Measurements from ENCODE around the gene SART1. TPM values are rescaled to one million over a fixed set of nuclear protein-coding genes. Genes with fewer than 3 reads are reported as not detected.

The SART1 gene
- total RNA-seq, 1 experiment from 2014 or later = 240 TPM

DNA sequence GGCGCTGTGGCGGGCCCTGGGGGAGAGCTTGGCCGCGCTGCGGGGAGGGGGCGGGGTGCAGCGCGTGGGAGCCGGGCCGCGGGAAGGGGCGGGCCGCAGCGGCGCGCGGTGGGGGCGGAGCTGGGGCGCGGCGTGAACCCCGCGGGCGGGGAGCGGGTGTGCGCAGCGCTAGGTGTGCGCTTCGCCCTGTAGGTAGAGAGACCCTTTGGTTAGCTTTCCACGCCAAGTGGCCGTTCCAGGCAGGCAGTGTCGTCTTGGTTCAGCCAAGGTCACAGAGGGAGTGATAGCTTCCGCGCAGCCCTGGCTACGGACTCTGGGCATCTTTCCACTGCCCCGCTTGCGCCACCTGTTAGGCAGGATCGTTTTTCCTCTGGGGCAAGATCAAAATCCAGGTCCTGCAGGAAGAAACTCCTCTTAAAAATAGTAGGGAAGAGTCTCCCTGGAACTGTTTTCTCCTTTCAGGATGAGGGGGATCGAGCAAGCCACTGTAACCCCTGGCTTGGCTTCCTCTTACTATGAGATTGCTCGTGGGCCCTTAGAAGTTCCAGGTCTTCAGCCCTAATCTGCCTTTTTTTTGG lies 41.2 kb downstream of the SART1 start:
- ChIA-PET POLR2A (ENCODE audit: unreplicated experiment) (interaction anchor here (0.6 to 0.8 kb wide), 2 partner anchors 8 to 20 kb away, joined by 3 read pairs; no protein-coding TSS in a partner anchor), CTCF (no interaction called here)
- peaks cover 56% of the 10 kb centered on the region for H3K79me2 ChIP-seq (ENCODE audit: low read length)
- no peaks in the 10 kb centered on the region for H3K9me2 ChIP-seq (replicated peaks; ENCODE audit: low read length)
- peak; percentile 72 for ATAC-seq
- no peak for TF ChIP-seq EZH2phosphoT487 (IDR thresholded peaks at IDR 0.05; ENCODE audit: borderline replicate concordance, low read length)
- TF ChIP-seq CTCF (conservative IDR thresholded peaks at IDR 0.05; ENCODE audit: low read depth, low read length) = peak; percentile 50
- peak overlapping the region; percentile 91 for H3K9ac ChIP-seq (ENCODE audit: low read length)
- no peaks in the 10 kb centered on the region for H4K20me1 ChIP-seq (ENCODE audit: low read length)
- intact Hi-C loops (cut with micrococcal nuclease) = loop anchor here (1.0 to 2.0 kb wide), 3 partner anchors 41 to 50 kb away; partner anchors contain the start of genes SART1 and SF3B2
- peak overlapping the region; percentile 85 for H3K27ac ChIP-seq (ENCODE audit: low read length)
- peaks cover 14% of the 10 kb centered on the region for H3K4me1 ChIP-seq (ENCODE audit: insufficient read depth, low read length)
- DNase-seq = peak; percentile 63
- no peaks in the 10 kb centered on the region for H3K9me3 ChIP-seq (ENCODE audit: low read length)
- BruUV-seq (replicated peaks) = no TSS peak
- peaks cover 42% of the 10 kb centered on the region for H3K36me3 ChIP-seq (ENCODE audit: low read depth, low read length)
- H3F3A ChIP-seq (ENCODE audit: low read length, unreplicated experiment) = peaks cover 9% of the 10 kb centered on the region
- no peaks in the 10 kb centered on the region for H3K27me3 ChIP-seq (ENCODE audit: low read length)
- H3K4me2 ChIP-seq (ENCODE audit: low read length) = peak overlapping the region; percentile 87
- H2AFZ ChIP-seq (ENCODE audit: low read length) = peak overlapping the region; percentile 90
- H3K4me3 ChIP-seq (ENCODE audit: low read length) = peak overlapping the region; percentile 85

DNA sequence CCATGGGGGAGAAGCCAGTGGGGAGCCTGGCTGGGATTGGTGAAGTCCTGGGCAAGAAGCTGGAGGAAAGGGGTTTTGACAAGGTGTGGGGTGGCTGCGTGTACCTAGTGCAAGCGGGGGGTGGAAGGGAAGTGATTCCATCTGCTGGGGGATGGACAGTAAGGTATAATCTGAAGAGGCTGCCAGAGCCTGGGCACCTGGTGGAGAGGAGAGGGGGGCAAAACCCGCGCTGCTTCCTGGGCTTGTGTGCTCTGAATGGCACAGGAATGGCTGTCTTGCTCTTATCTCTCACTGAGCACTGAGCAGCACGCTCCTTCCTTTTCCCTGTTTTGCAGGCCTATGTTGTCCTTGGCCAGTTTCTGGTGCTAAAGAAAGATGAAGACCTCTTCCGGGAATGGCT lies 41.8 kb downstream of the SART1 start:
- ChIA-PET POLR2A (ENCODE audit: unreplicated experiment) (interaction anchor here (0.8 kb wide), 1 partner anchor 8 kb away, joined by 3 read pairs; no protein-coding TSS in a partner anchor), CTCF (no interaction called here)
- Histone ChIP-seq H3K9me2 (replicated peaks; ENCODE audit: low read length) (no peaks in the 10 kb centered on the region), H3K9me3 (ENCODE audit: low read length) (no peaks in the 10 kb centered on the region), H3K27ac (ENCODE audit: low read length) (no peak overlapping the region), H3K79me2 (ENCODE audit: low read length) (peaks cover 56% of the 10 kb centered on the region), H3F3A (ENCODE audit: low read length, unreplicated experiment) (peaks cover 9% of the 10 kb centered on the region), H3K4me1 (ENCODE audit: insufficient read depth, low read length) (peaks cover 17% of the 10 kb centered on the region), H3K36me3 (ENCODE audit: low read depth, low read length) (peaks cover 37% of the 10 kb centered on the region), H3K27me3 (ENCODE audit: low read length) (no peaks in the 10 kb centered on the region), H4K20me1 (ENCODE audit: low read length) (no peaks in the 10 kb centered on the region), H2AFZ (ENCODE audit: low read length) (no peak overlapping the region), H3K4me3 (ENCODE audit: low read length) (peak overlapping the region; percentile 85), H3K4me2 (ENCODE audit: low read length) (peak overlapping the region; percentile 87), H3K9ac (ENCODE audit: low read length) (peak overlapping the region; percentile 91)
- no peak for ATAC-seq
- intact Hi-C loops (cut with micrococcal nuclease) = loop anchor here (2.0 kb wide), 2 partner anchors 42 to 50 kb away; partner anchors contain the start of gene SF3B2
- BruUV-seq (replicated peaks) = no TSS peak
- DNase-seq = no peak
- no peak for TF ChIP-seq CTCF (conservative IDR thresholded peaks at IDR 0.05; ENCODE audit: low read depth, low read length)
- no peak for TF ChIP-seq EZH2 (IDR thresholded peaks at IDR 0.05; ENCODE audit: low read length, unreplicated experiment)
- TF ChIP-seq EZH2phosphoT487 (IDR thresholded peaks at IDR 0.05; ENCODE audit: borderline replicate concordance, low read length) = no peak

GRCh38 chr11:66004186-66004585 lies 42.7 kb downstream of the SART1 start:
- DNase-seq (no peak), ATAC-seq (no peak)
- H3K79me2 ChIP-seq (ENCODE audit: low read length) = peaks cover 47% of the 10 kb centered on the region
- ChIA-PET POLR2A (ENCODE audit: unreplicated experiment) (no interaction called here), CTCF (no interaction called here)
- no peak overlapping the region for H3K9ac ChIP-seq (ENCODE audit: low read length)
- H2AFZ ChIP-seq (ENCODE audit: low read length) = no peak overlapping the region
- peaks cover 28% of the 10 kb centered on the region for H3K36me3 ChIP-seq (ENCODE audit: low read depth, low read length)
- H3K4me2 ChIP-seq (ENCODE audit: low read length) = no peak overlapping the region
- H3K4me3 ChIP-seq (ENCODE audit: low read length) = no peak overlapping the region
- H3K27me3 ChIP-seq (ENCODE audit: low read length) = no peaks in the 10 kb centered on the region
- BruUV-seq (replicated peaks) = no TSS peak
- H3K9me3 ChIP-seq (ENCODE audit: low read length) = no peaks in the 10 kb centered on the region
- no peaks in the 10 kb centered on the region for H3K9me2 ChIP-seq (replicated peaks; ENCODE audit: low read length)
- peaks cover 9% of the 10 kb centered on the region for H3F3A ChIP-seq (ENCODE audit: low read length, unreplicated experiment)
- H3K27ac ChIP-seq (ENCODE audit: low read length) = no peak overlapping the region
- H4K20me1 ChIP-seq (ENCODE audit: low read length) = no peaks in the 10 kb centered on the region
- intact Hi-C loops (cut with micrococcal nuclease) = no loop called here
- peaks cover 23% of the 10 kb centered on the region for H3K4me1 ChIP-seq (ENCODE audit: insufficient read depth, low read length)
- no peak for TF ChIP-seq CTCF (conservative IDR thresholded peaks at IDR 0.05; ENCODE audit: low read depth, low read length)
- TF ChIP-seq EZH2phosphoT487 (IDR thresholded peaks at IDR 0.05; ENCODE audit: borderline replicate concordance, low read length) = no peak
- no peak for TF ChIP-seq EZH2 (IDR thresholded peaks at IDR 0.05; ENCODE audit: low read length, unreplicated experiment)
